Erythroblast (primary cell): Measurements from ENCODE around the gene ATG16L1.

Source experiments
- GATA1 ChIP-seq: IDR thresholded peaks from 2 replicates; pipeline ENCODE4 v1.6.1; 2011; ENCODE audit warnings: low read depth, mild to moderate bottlenecking, control low read depth, low read length, moderate library complexity
- POLR2A ChIP-seq: IDR thresholded peaks from 2 replicates; pipeline ENCODE4 v1.6.1; 2011; ENCODE audit warnings: mild to moderate bottlenecking, low read length

DNA sequence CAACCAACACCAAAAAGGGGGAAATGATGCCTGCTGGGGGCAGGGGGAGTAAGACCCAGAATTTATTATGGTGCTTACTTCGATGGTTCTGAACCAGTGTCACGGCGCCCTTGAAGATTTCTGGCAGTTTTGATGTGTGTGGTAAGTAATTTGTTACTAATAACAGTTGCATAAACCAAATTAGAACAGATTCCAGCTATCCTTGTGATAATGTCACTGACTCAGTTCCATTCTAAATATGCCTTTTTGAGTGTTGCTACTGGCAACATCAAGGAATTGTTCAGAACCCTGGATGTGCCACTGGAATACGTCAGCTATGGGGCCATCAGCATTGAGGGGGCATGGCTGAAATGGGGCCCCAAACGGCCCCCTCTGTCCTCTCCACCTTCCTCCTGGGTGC, 67.8 kb downstream of the ATG16L1 start:
- no peak for TF ChIP-seq POLR2A
- no peak for TF ChIP-seq GATA1
